ENCODE results near the gene UBFD1. TPM values are rescaled to one million over a fixed set of nuclear protein-coding genes. Genes with fewer than 3 reads are reported as not detected.

The UBFD1 gene
- total and polyA plus RNA-seq, 2 of the 8 experiments (the other 6 are each of a cell fraction or from before 2014, with no cell fraction given): 66.3 to 106 TPM

DNA sequence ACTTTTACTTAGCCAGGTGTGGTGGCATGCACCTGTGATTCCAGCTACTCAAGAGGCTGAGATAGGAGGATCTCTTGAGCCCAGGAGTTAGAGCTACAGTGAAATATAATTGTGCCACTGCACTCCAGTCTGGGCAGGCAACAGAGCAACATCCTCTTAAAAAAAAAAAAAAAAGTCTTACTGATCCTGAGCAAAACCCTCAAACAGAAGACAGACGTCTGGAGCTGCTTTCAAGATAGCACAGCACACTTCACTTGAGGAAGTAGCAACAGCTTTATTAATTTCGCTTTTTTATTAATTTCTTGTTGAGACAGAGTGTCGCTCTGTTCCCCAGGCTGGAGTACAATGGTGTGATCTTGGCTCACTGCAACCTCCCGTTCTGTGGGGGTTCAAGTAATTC is 37.0 kb upstream of the UBFD1 start:
- Histone ChIP-seq H3K23ac (ENCODE audit: insufficient read length) (no peak overlapping the region), H3K9ac (replicated peaks in 1 of 4; ENCODE audit: extremely low read depth in 1 of 4, low read depth in 3 of 4, low read length in 3 of 4) (no peak overlapping the region), H3K79me2 (ENCODE audit: control insufficient read depth in 1 of 2, insufficient read depth in 2 of 2, low read length in 2 of 2) (no peaks in the 10 kb centered on the region), H3K56ac (replicated peaks; ENCODE audit: insufficient read length, low read depth, low read length) (no peak overlapping the region), H3K18ac (ENCODE audit: extremely low read depth, low read length) (no peak overlapping the region), H3K23me2 (ENCODE audit: low read depth, low read length) (no peaks in the 10 kb centered on the region), H3K4me3 (ENCODE audit: extremely low read depth in 1 of 4, insufficient read depth in 2 of 4, low read depth in 3 of 4, low read length in 4 of 4) (no peak overlapping the region), H2BK12ac (ENCODE audit: low read depth, low read length) (no peak overlapping the region), H4K20me1 (replicated peaks in 1 of 2; ENCODE audit: control insufficient read depth in 1 of 2, insufficient read depth in 2 of 2, low read length in 2 of 2) (peaks cover 2 to 4% of the 10 kb centered on the region in 2 experiments), H3K14ac (ENCODE audit: insufficient read length) (no peak overlapping the region), H3K4ac (replicated peaks; ENCODE audit: insufficient read length, low read depth, low read length) (no peak overlapping the region), H3K4me2 (ENCODE audit: insufficient read depth in 1 of 2, low read depth in 2 of 2, low read length in 2 of 2) (no peak overlapping the region), H3K4me1 (replicated peaks in 1 of 4; ENCODE audit: control insufficient read depth in 3 of 4, insufficient read depth in 4 of 4, low read length in 3 of 4) (no peaks in the 10 kb centered on the region), H4K5ac (ENCODE audit: insufficient read length, low read depth, low read length) (no peak overlapping the region), H2BK5ac (ENCODE audit: low read depth, low read length) (no peak overlapping the region), H3K27ac (ENCODE audit: low read depth, low read length) (no peak overlapping the region), H3K27me3 (replicated peaks in 1 of 4; ENCODE audit: control insufficient read depth in 3 of 4, extremely low read depth in 1 of 4, insufficient read depth in 3 of 4, low read length in 3 of 4) (no peaks in the 10 kb centered on the region; a peak in 1 of 7 replicates), H4K8ac (ENCODE audit: extremely low read depth, insufficient read depth, low read length) (no peak overlapping the region), H2BK20ac (ENCODE audit: low read length) (no peak overlapping the region), H2BK15ac (ENCODE audit: low read length) (no peak overlapping the region), H2AK5ac (ENCODE audit: low read depth, low read length) (no peak overlapping the region), H3K9me3 (ENCODE audit: insufficient read depth in 2 of 2, low read depth in 1 of 2, low read length in 1 of 2) (no peaks in the 10 kb centered on the region), H2AFZ (ENCODE audit: low read length) (no peak overlapping the region), H3K79me1 (ENCODE audit: low read depth, low read length) (no peaks in the 10 kb centered on the region), H2BK120ac (replicated peaks; ENCODE audit: low read depth, low read length) (no peak overlapping the region), H3K36me3 (ENCODE audit: control insufficient read depth in 2 of 4, insufficient read depth in 4 of 4, low read length in 3 of 4) (peaks cover 17 to 46% (median 43%) of the 10 kb centered on the region in 4 experiments), H4K91ac (replicated peaks; ENCODE audit: insufficient read length, low read length) (no peak overlapping the region)
- FAIRE-seq (no peak), DNase-seq (ENCODE audit: low read depth in 1 of 2, low spot score in 2 of 2) (no peak)
- ChIA-PET POLR2A (ENCODE audit: partially characterized antibody) (interaction anchor here (0.6 to 1.3 kb wide), 3 partner anchors 10 to 68 kb away, joined by 3 to 7 read pairs (median 3); partner anchors contain the start of gene GGA2), CTCF (ENCODE audit: partially characterized antibody) (interaction anchor here (0.6 to 1.3 kb wide), 3 partner anchors 11 to 1491 kb away, joined by 3 to 4 read pairs (median 3); no protein-coding TSS in a partner anchor)
- 89% methylated on average over 4 of the region's 4 CpGs; no CpG with 5 or more reads in 1 of the 2 experiments for WGBS, 2 experiments (ENCODE audit: extremely low coverage in 1 of 2, insufficient coverage in 1 of 2, insufficient read length in 1 of 2, insufficient replicate concordance in 2 of 2, low coverage in 1 of 2, low lambda C conversion rate in 2 of 2, missing lambda C conversion rate in 1 of 2)
- TF ChIP-seq SIX5 (IDR thresholded peaks at IDR 0.05; ENCODE audit: low read depth, low read length): no peak
- no peak for TF ChIP-seq TCF12 (IDR thresholded peaks at IDR 0.05; ENCODE audit: low read depth, low read length)
- no peak for TF ChIP-seq YY1 (IDR thresholded peaks at IDR 0.05; ENCODE audit: low read depth, low read length)

Measured in H1 (cell line).